CD4-positive, alpha-beta T cell treated with Interleukin-6 for 4 hours (primary cell): ENCODE results near the gene BCL2L13.
"Not testable (repeated sequence)": the region's sequence is repeated elsewhere in the genome, so short reads cannot be mapped to it uniquely, and the experiment has no call there.

Source experiments
- DNase-seq: peaks from one replicate; pipeline ENCODE4 v3.0.0-alpha.2; 2020; ENCODE audit warnings: mixed read lengths

BCL2L13 gene

DNA sequence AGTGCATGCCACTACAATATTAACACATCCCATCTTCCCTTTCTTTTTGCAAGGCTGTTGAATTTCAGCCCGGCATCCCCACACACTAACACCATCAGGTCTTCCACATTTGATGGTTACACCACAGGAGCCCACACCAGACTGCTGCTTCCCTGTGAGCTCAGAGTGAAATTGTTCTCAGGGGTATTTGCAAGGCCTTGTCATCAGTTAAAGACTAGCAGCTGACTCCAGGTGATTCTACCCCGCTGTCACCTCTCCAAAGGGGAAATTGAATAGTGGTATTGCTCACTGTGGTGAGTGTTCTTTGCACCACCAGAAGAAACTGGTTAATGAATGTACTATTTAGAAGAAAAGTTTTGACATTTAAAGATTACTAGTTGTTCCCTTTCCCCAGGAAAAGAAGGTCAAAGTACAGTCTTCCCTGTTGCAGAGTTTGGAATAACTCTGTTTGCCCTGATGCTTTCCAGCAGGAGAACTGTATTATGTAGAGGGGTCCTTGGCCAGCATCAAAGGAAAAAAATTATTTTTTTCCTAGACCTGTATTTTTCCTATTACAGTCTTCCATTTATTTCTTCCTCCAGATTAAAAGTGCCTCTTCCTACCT, 93.8 kb downstream of the BCL2L13 start:
- no peak for DNase-seq

DNA sequence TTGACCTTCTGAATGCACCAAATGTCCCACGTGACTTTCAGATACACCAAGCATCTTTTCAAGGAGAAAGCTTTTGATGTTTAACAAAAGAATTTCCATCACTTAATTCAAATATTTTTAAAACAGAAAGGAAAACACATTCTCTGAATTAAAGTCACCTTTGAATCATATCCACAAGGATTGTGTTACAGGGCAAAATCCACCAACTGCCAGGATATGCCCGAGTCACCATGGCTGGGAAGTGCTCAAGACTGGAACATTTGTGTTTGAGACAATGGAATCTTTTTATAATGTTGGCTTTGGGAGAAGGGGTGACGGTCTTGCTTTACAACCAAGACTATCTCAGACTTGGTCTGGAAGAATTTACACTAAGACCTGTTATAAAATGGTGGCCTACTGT, 94.9 kb downstream of the BCL2L13 start:
- no peak for DNase-seq

DNA sequence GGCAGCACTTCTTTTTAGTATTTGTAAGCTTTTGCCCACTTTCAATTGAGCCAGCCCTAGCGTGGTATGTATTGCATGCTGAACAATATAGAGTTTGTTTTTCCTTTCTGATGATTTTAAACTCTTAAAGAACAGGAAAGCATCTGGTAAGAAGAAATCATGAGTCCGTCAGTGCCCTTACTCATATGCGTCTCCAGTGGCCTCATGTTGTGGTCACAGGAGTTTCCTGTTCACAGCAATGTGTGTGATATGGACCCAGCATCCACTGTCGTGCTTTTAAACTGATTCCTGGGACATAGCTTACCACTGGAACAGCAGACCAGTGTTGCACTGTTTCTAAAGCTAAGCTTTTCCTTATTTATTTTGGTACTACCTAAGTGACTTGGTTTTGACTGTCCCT, 95.6 kb downstream of the BCL2L13 start:
- DNase-seq: peak; percentile 28

DNA sequence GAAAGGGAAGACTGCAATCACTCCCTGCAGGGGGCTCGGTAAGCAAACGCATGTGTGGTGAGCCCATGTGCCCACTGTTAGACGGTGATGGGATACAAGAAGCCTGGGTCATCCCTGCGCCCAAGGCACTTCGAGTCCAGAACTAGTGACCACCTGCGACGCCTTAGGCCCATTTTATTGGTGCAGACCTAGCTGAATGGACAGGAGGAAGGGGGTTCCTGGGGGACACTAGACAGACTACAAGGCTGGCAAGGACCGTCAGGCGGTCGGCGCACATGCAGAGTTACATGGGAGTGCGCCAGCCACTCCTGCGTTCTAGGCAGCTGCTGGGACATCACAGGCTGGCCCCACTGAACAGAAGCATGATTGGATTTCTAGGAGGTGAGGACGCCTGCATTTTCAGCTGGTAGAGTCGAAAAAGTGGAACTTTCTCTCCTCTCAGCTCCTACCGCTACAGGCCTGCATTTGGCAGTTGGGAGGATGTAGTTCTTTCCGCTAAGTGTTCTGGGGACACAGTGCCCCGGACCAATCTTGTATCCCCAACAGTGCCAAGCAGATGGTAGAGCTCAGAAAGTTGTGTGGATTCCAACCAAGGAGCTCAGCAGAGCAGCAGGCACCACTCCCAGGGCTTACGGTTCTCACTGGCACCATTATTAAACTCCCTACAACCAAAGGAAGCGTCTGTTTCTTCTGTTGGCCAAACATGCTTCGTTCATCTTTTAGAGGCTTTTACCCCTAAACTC, 100.0 kb downstream of the BCL2L13 start:
- no peak for DNase-seq

DNA sequence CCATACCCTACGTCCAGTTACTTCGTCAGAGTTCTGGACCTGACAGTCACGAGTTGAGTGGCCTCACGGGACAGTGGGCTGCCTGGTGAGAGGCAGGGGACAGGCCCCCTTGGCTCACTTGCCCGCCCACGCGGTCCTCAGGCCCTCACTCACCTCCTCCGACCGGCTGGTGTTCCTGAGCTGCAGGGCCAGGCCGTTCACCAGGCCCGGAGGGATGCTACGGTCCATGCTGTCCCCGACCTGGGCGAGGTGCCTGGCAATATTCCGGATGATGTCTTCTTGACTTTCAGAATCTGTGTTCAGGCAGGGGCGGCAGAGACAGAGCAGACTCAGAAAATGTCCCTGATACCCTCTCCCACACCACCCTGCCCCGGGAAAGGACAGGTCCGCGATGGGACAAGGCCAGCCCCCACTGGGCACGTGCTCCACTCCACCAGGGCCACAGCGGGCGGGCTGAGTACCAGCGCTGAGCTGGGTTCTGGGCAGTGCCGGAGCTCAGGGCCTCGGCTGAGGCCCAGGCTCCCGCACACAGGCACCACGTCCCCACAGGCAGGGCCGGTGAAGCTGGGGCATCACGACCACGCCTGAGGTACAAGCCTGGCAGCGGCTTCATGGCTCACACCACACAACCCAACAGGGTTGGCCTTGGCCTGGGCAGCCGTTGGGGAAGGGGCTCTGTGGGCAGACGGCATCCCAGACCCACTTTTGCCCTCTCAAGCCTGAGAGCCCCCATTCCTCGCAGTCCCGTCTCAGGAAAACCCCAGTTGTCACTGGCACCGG, 100.8 kb downstream of the BCL2L13 start:
- no peak for DNase-seq

DNA sequence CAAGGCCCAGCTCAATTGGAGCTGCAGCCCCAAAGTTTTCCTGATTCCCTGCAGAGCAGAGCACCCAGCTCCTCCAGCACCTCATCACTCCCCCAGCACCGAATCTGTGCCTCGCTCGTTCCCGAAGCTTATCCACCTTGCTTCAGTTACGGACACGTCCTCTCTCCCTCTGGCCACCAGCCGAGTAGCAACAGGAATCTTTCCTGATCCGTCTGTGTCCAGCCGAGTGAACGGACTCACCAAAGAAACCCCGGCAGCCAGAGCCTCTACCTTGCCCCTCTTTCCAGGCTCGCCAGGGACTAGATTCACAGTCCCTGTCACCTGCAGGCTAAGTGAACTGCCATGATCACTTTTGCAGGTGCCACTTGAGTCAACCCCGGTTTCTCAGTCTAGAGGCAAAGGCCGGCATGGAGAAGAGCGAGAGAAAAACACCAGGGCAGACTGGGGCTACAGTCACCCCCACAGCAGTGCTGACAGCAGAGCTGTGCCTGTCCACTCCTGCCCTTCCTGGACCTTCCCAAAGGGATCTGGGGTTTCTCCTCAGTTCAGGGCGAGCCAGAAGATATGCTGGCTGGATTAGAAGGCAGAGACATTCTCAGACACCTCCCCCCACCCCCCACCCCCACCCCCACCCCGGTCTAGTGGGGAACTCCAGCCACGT, 103.4 kb downstream of the BCL2L13 start:
- DNase-seq: no peak

DNA sequence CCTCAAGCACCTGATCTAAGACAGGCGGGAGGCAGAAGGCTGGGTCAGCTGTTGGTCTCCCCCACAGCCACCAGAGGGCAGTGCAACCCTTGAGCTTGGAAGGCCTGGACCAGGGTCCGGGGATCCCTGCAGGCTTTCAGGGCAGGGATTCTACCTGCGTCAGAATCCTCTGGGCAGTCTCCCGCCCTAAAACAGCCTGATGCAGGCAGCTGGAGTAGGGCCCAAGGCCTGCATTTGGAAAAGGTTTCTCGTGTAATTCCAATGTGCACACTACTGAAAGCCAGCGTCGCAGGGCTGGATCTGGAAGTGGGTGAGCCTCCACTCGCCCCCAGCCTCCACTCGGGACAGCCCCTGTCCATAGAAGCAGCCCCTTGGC, 104.0 kb downstream of the BCL2L13 start:
- DNase-seq: peak; percentile 78

DNA sequence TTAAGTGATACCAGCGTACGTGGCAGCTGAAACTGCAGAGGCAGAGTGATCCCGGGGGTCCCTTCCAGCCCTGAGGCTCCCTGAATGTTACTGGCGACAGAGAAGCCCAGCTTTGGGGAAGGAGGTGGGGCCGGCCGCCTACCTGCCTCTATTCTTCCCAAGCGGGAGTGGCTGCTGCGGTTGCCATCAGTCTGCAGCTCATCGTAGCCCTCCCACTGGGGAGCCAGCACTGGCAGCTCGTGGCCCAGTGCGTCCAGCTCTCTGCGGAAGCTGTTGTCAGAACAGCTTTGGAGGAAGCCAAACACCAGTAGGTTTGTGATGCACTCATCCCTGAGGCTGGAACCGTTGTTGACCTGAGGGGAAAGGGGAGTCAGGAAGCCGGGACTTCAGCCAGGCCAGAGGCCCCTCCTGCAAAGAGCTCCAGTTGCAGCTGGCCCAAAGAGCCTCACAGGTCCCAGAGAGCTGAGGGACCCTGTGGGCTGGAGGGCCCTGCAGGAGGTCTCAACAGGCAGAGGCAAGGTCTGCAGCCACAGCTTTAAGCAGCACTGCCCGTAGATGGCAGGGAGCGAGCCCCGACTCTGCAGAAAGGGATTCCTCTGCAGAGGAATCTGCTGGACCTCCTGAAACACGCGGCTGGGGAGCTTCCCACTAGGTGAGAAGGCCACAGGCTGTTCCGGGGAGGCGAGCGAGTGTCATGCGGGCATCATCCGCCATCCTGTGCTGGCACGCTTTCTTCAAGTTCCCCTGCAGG, 105.3 kb downstream of the BCL2L13 start:
- DNase-seq: no peak

DNA sequence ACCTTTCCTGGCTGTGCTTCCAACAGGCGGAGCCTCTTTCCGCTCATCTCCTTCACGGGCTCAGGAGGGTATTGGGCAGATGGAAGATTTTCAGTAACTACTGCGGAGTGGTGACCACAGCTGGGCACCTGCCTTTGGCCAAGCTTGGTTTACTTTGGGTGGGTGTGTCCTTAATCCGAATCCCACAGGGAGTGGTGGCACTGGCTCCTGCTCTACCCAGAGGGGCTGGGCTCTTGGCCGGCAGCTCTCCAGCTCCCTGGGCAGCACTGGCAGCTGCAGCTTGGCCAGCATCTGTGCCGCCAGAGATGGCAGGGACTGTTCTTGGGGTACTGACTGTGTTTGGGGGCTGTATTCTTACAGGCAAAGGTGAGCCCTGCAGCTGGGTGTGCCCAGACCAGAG, 105.9 kb downstream of the BCL2L13 start:
- DNase-seq: no peak

DNA sequence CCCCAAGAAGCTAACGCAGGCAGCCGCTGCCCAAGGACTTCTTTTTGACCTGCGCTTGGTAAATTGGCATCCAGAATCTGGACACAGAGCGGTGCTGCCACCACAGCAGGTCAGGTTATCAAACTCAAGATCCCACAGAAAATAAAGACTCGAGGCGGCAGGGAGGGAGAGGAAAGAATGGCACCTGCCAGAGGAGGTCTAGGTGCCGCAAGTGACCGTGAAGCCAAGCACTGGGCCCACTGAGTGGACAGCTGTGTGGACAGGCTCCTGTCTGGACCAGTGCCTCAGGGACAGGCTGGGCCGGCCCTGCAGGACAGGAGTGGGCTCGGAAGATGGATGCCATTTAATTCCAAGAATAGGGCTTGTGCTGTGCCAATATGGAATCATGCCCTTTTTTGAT, 108.4 kb downstream of the BCL2L13 start:
- DNase-seq: no peak

DNA sequence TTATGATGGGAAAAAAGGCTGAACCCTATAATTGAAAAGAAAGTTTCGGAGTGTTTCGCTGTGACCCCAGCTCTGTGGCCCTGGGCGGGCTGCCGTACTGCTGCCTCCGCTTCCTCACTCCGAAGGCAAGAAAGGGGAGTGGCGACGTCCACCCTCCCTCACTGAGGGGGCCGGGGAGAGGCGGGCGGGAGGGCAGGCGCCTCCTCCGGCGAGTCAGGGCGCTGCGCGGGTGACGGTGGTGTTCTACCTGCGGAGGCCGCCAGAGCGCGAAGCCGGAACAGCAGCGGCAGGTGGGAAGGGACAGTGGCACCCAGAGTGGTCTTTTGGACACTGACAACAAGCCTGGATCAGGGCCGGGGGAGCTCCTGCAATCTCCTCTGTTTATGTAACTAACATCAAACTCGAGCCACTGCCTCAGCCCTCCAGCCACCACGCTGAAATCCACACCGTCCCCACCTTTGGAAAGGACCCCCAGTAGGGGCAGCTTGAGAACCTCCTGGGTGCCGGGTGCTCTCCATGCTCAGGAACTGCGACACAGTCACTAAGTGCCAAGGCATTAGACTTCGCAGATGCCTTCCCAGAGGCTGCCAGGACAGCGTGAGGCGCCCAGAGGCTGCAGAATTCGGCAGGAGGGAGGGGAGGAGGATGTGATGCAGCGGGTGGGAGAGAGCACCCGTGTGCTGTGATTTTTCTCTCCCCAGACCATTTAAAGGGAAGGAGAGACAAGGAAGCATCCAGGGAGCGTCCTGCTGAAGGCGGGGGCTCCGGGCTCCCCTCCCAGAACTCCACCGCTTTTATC, 110.2 kb downstream of the BCL2L13 start:
- DNase-seq: no peak

DNA sequence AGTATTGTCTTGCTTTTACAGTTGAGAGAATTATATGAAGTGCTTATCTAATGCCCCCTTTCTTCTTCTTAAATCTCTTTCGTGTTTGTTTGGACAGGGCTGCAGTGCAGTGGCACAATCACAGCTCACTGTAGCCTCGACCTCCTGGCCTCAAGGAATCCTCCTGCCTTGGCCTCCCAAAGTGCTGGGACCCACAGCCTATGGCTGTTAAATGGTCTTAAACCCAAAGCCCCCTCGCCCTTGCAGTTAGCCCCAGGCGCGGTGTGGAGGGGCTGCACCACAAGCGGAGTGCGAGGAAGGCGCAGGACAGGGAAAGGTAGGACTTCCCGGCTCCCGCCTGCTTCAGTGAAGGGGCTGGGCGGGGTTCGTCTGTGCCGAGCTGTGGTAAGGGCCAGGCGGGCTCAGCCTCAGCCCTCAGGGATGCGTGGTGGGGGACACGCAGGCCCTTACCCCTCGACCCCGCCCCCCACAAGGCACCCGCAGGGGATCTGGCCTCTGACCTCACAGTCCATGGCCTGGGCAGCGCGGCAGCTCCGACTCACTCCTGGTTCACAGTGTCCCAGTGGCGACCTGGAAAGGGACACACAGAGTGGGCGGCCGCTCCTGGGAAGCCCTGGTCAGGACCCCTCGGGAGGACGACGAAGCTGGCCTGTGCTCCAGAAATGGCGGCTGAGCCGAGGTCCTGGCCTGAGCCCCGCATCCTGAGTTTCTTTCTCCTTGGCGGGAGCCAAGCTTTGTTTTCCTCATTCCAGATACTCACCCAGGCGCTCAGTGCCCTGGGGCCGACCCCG, 111.2 kb downstream of the BCL2L13 start:
- DNase-seq: no peak

DNA sequence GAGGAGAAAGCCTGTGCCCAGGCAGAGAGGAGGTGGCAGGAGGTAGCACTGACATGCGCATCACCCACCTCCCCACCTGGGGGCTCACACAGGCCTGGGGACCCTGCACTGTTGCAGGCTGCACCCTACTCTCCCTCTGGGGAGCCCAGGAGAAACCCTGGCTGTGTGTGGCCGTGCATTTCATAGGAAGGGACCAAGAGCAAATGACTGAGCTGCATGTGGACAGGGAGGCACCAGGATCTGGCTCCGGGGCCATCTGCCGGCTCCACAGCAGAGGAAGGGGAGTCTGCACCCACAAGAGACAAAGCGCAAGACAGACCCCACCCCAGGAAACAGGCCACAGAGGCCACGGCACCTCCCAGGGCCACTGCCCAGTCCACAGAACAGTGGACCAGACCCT, 113.0 kb downstream of the BCL2L13 start:
- no peak for DNase-seq

DNA sequence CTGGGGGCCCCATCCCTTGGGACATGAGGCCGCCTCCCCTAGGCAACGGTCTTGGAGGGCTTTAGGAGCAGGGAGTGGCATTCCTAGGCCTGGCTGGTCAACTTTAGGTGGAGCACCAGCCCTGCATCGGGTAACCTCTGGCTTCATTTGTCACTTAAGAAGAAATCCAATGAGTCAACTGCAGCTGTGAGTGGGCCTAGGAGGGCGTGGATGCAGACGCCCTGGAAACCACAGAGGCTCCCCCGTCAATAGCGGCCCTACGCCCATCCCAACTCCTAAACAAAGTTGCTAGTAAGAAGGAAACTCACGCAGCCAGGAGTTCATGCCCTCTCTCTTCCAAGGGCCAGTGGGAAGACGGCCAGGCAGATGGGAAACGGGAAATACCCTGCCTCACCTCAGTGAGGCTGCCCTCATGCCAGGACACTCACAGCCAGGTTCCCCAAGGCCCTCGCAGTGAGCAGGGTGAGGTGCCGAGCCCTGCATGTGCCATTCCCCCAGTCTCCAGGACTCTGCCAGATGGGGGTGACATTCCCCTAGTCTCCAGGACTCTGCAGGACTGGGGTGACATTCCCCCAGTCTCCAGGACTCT, 114.9 kb downstream of the BCL2L13 start:
- DNase-seq: no peak

DNA sequence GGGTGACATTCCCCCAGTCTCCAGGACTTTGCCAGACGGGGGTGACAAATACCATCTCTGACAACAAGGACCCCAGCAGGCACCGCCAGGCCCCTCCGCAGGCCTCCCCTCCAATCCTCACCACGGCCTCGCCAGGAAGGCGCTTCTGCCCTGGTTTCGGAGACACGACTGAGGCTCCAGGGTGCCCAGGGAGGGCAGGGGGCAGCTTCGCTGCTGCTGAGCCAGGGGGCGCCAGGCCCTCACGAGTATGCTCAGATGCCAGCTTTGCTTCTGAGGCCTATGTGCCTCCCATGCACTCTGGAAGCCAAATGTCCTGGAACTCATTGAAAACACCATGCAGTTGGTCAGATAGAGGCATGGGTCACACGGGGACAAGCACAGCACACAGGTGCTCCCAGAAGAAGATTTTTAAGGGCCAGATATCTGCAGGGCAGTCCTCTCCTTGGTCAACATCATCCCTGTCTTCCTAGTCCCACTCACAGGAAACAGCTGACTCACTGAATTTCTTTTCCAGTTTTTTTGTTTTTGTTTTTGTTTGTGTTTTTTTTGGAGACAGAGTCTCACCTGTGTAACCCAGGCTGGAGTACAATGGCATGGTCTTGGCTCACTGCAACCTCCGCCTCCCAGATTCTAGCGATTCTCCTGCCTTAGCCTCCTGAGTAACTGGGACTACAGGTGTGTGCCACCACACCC, 115.8 kb downstream of the BCL2L13 start:
- DNase-seq: peak; percentile 49

DNA sequence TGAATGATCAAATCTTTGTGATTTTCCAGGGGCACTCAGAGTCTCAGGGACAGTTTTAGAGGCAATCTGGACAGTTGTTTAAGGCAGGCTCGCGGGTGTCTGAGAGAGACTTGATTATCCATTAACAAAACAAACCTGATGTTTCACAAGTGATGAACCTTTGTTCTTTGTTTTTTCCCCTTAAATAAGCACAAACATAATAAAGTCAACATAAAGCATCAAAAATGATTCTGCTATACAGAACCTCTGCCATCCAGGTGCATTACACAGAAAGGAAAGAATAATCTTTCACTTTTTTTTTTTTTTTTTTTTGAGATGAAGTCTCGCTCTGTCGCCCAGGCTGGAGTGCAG, 122.6 kb downstream of the BCL2L13 start:
- DNase-seq: no peak

DNA sequence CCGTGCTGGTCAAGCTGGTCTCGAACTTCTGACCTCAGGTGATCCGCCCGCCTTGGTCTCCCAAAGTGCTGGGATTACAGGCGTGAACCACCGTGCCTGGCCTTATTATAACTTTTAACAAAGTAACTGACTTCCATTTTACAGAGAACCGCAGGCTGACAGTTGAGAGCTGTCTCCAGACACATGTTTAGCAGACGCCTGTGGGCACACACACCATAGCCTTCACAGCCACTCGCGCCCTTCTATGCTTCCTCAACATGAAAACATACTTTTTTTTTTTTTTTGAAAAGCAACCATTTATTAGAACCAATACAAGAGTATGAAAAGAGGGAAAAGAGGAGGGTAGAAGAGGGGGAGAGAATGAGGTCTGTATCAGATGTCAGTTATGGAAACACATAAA, 124.9 kb downstream of the BCL2L13 start:
- DNase-seq: not testable (repeated sequence)

DNA sequence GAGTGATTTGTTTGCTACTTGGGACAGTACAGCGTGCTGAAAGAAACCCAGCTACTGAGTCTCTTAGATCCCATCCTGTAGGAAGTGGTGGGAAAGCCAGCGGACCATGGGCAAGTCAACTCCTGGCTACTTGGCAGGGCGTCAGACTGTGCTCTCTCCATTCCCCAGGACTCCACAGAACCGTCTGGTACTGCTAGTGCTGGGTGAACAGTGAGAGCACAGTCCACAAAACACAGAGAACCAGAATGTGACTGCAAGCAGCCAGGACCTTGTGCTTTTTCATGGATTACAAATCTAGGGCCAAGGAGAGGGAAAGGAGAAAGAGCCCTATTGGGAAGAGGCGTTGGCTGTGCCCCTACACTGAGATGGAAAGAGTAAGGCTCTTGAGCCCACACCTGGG, 125.5 kb downstream of the BCL2L13 start:
- no peak for DNase-seq

DNA sequence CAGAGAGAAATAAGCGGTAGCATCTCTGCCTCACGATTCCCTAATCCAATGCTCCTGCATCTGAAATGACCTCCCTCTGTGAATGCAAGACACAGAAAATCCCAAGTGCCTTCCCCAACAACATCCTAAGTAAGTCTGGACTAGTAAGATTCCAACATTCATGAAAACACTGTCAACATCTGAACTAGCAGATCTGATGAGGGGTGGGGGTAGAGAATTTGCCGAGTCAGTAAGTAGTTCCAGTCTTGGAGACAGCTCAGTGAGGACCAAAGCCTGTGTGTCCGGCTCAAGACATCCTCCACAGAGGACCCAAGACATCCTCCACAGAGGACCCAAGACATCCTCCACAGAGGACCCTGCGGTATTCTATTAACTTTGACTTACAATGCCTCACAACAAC, 126.3 kb downstream of the BCL2L13 start:
- DNase-seq: not testable (repeated sequence)
